T-cell (primary cell): ENCODE results near the gene CCDC17. TPM values are rescaled to one million over a fixed set of nuclear protein-coding genes. Genes with fewer than 3 reads are reported as not detected.
A peak's percentile ranks its signal among the peaks of the same experiment; 100 is the strongest.

Experiments
- ATAC-seq, 4 experiments: fragments of 200-7000 bp in 3 of 4; fragments of 150-1000 bp in 1 of 4; cut with Tn5 transposase; replicated peaks in 1 of 4; 1 replicate in 3 of 4; 2 replicates in 1 of 4; pipeline ENCODE4 v1.10.0; 2021; ENCODE audit warnings: moderate library complexity in 3 of 4, mild to moderate bottlenecking in 2 of 4, moderate number of reproducible peaks in 1 of 4
- CTCF ChIA-PET, 2 donors: fragments of 300-600 bp; sonication (Branson Sonifier 250); formaldehyde crosslinking; loops; one replicate each; lab custom pipeline; 2022; ENCODE audit warnings: antibody characterized with exemption in 2 of 2; lab: Charles Lee
- POLR2A ChIA-PET, 2 donors: fragments of 300-600 bp; sonication (Branson Sonifier 250); formaldehyde crosslinking; loops; one replicate each; lab custom pipeline; 2022; ENCODE audit warnings: antibody characterized with exemption in 2 of 2; lab: Charles Lee
- DNase-seq, 35 experiments: peaks; one replicate each; pipeline versions ENCODE4 v3.0.0 to v3.0.0-alpha.2; 2013 to 2023
- H3K27ac ChIP-seq: one replicate; pipeline ENCODE4 v1.5.1; 2013; ENCODE audit warnings: low read length
- H3K27me3 ChIP-seq, 2 experiments: replicated peaks in 1 of 2; 1 replicate in 1 of 2; 2 replicates in 1 of 2; pipeline versions ENCODE4 v1.6.1 to v1.7.0; 2013; ENCODE audit warnings: low read length in 1 of 2, mixed read lengths in 1 of 2; ENCODE audit not compliant: control insufficient read depth in 2 of 2, insufficient read depth in 2 of 2; ENCODE audit errors: extremely low read depth in 1 of 2
- H3K36me3 ChIP-seq, 2 donors: 1 replicate in 1 of 2; 2 replicates in 1 of 2; pipeline versions ENCODE4 v1.6.1 to v1.7.0; 2013; ENCODE audit warnings: low read length in 1 of 2; ENCODE audit not compliant: control insufficient read depth in 2 of 2, insufficient read depth in 1 of 2; ENCODE audit errors: extremely low read depth in 1 of 2
- H3K4me1 ChIP-seq, 2 experiments: 1 replicate in 1 of 2; 2 replicates in 1 of 2; pipeline versions ENCODE4 v1.6.1 to v1.7.0; 2013; ENCODE audit warnings: low read length in 2 of 2, mixed read lengths in 1 of 2; ENCODE audit not compliant: insufficient read depth in 2 of 2, control insufficient read depth in 1 of 2; ENCODE audit errors: extremely low read depth in 1 of 2
- H3K4me3 ChIP-seq, 2 donors: 1 replicate in 1 of 2; 2 replicates in 1 of 2; pipeline versions ENCODE4 v1.5.1 to v1.7.0; 2013; ENCODE audit warnings: mild to moderate bottlenecking in 2 of 2, low read length in 1 of 2, moderate library complexity in 1 of 2; ENCODE audit not compliant: control insufficient read depth in 1 of 2; ENCODE audit errors: extremely low read depth in 1 of 2
- H3K9me3 ChIP-seq: 2 replicates; pipeline ENCODE4 v1.7.0; 2013
- H3K27ac Mint-ChIP-seq, 2 donors: one replicate each; pipeline ENCODE4 v1.8.0; 2020 to 2021; ENCODE audit warnings: mild to moderate bottlenecking in 2 of 2, mixed read lengths in 2 of 2
- H3K27me3 Mint-ChIP-seq, 2 donors: one replicate each; pipeline ENCODE4 v1.8.0; 2021 to 2022; ENCODE audit warnings: mixed read lengths in 2 of 2
- H3K36me3 Mint-ChIP-seq: one replicate; pipeline ENCODE4 v1.8.0; 2021; ENCODE audit warnings: mixed read lengths
- H3K4me1 Mint-ChIP-seq, 3 donors: one replicate each; pipeline ENCODE4 v1.8.0; 2020 to 2022; ENCODE audit warnings: mixed read lengths in 3 of 3, mild to moderate bottlenecking in 1 of 3
- H3K4me3 Mint-ChIP-seq, 3 donors: one replicate each; pipeline ENCODE4 v1.8.0; 2020 to 2022; ENCODE audit warnings: mild to moderate bottlenecking in 3 of 3, mixed read lengths in 3 of 3, moderate library complexity in 3 of 3
- H3K9me3 Mint-ChIP-seq, 3 donors: one replicate each; pipeline ENCODE4 v1.8.0; 2020 to 2022; ENCODE audit warnings: mixed read lengths in 3 of 3
- WGBS: methylation state at CpG from one replicate; pipeline ENCODE4 v1.1.5; 2013; ENCODE audit warnings: missing lambda C conversion rate; ENCODE audit not compliant: insufficient coverage; 5-methylcytosine and 5-hydroxymethylcytosine counted together
- total RNA-seq, 35 experiments: library from RNA in 6 of 35; stranded (reverse) in 6 of 35; fragments of 120-200 nt in 1 of 35; gene quantifications; one replicate each; pipeline versions ENCODE4 v1.2.1 to v1.2.4 and lab custom pipeline; 2013 to 2026

CCDC17 gene
- total RNA-seq, 5 donors from 2014 or later (not counting 1 experiment from before 2014, with no cell fraction given), result 5.9 to 8.6 (median 7.5) TPM

DNA sequence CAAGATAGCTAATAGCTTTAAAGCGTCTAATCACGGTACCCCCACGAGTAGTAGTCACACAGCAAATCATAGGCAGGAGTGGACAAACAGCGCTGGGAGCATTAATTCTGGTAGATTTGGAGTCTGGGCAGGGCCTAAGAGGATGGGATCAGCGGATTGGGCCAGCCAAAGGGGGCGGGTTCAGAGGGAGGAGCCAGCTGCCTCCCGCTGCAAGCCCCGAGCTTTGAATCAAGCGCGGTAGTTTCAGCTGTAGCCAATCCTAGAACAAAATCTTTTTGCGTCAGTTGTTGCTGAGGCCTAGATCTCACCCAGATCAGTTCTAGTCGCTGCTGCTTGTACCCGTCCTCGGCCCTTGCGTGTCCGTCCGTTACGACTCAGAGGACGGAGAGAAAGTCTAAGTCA is 40.6 kb downstream of the CCDC17 start:
- WGBS, result 0% methylated on average over 15 of the region's 19 CpGs
- Mint-ChIP-seq H3K27me3 (no peaks in the 10 kb centered on the region), H3K27ac (peak overlapping the region; percentile 98 to 99), H3K36me3 (no peaks in the 10 kb centered on the region), H3K9me3 (no peaks in the 10 kb centered on the region), H3K4me3 (peak overlapping the region; percentile 98 to 100 (median 99)), H3K4me1 (peaks cover 29 to 41% (median 31%) of the 10 kb centered on the region in 3 donors)
- ATAC-seq (peak; percentile 76 to 80 (median 78)), DNase-seq (peak; percentile 83 to 98 (median 94))
- peaks cover 18 to 31% of the 10 kb centered on the region in 2 experiments for H3K4me1 ChIP-seq
- no peaks in the 10 kb centered on the region for H3K36me3 ChIP-seq
- H3K4me3 ChIP-seq, result peak overlapping the region; percentile 73 to 98
- no peaks in the 10 kb centered on the region for H3K27me3 ChIP-seq
- H3K27ac ChIP-seq, result peak overlapping the region; percentile 87
- ChIA-PET POLR2A (interaction anchor here (0.5 to 1.3 kb wide), 6 partner anchors 9 to 955 kb away, joined by 3 to 12 read pairs (median 3); partner anchors contain the start of genes MUTYH (in 1 of the 2) and TOE1 (in 1 of the 2)), CTCF (interaction anchor here in 1 of 2 donors (0.5 to 2.2 kb wide), 12 partner anchors 11 to 664 kb away, joined by 3 to 12 read pairs (median 4); partner anchors contain the start of genes AKR1A1, CCDC163, MMACHC and MUTYH)
- no peaks in the 10 kb centered on the region for H3K9me3 ChIP-seq

DNA sequence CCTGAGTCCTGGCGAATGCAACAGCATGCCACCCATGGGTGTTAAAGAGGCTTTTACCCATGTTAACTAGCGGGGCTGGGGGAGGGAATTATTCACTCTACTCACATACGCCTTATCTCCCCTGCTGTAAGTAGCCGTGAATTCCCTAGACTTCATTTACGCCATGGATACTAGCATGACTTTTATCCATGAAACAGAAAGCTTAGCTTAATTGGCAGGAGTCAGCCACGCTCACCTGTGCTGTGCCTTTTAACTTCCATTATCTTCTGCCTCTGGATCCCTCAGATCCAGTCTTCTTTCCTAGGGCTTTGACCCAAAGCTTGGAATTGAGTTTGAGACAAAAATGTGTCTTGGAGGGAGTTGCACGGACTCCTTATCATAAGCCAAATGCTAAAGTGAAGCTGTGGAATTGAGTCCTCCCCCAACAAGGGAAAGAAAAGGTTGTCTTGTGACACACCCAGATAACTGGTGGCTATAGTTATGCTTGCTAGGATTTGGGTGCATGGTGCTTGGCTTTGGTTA is 49.7 kb downstream of the CCDC17 start:
- no peaks in the 10 kb centered on the region for H3K27me3 Mint-ChIP-seq
- Histone ChIP-seq H3K36me3 (peaks cover 0 to 9% of the 10 kb centered on the region in 2 donors), H3K27ac (no peak overlapping the region), H3K9me3 (no peaks in the 10 kb centered on the region), H3K4me3 (no peak overlapping the region), H3K4me1 (no peaks in the 10 kb centered on the region), H3K27me3 (no peaks in the 10 kb centered on the region)
- ATAC-seq (no peak), DNase-seq (no peak)
- no peak overlapping the region for H3K4me3 Mint-ChIP-seq
- no peaks in the 10 kb centered on the region for H3K9me3 Mint-ChIP-seq
- no peak overlapping the region for H3K27ac Mint-ChIP-seq
- 100% methylated on average over 2 of the region's 7 CpGs for WGBS
- H3K36me3 Mint-ChIP-seq, result peaks cover 2% of the 10 kb centered on the region
- ChIA-PET POLR2A (no interaction called here), CTCF (interaction anchor here in 1 of 2 donors (0.6 kb wide), 1 partner anchor 8 kb away, joined by 3 read pairs; no protein-coding TSS in a partner anchor)
- H3K4me1 Mint-ChIP-seq, result no peaks in the 10 kb centered on the region

DNA sequence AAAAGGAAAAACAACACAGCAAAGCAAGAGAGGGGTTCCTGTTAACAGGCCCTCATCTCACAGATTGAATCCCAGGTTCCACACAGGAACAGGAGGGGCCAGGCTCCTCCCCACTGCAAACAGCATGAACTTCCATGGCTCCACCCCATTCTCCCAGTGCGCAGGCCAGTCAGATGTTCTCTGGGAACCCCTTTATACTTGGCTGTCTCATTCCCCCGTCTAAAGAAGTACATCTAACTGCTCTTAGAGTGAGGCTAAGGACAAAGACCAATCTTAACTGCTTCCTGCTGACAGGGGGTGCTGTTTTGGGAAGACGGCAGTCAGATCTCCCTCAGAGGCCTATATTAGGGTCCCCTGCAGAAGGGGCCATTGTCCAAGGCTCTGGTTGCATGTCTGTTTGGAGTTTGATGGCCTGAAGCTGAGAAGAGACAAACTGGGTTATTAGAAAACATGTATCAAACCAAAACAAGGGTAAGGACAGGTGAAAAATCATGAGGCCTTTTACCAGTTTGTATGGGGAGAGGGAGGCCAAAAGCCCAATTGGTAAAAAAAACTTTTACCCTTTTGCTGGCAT is 50.5 kb downstream of the CCDC17 start:
- WGBS, result no CpG with 5 or more reads among the region's 3 CpGs
- Histone ChIP-seq H3K27ac (no peak overlapping the region), H3K4me1 (no peaks in the 10 kb centered on the region), H3K27me3 (no peaks in the 10 kb centered on the region), H3K36me3 (peaks cover 0 to 10% of the 10 kb centered on the region in 2 donors), H3K9me3 (no peaks in the 10 kb centered on the region), H3K4me3 (no peak overlapping the region)
- DNase-seq (no peak), ATAC-seq (no peak)
- Mint-ChIP-seq H3K27me3 (no peaks in the 10 kb centered on the region), H3K4me3 (no peak overlapping the region), H3K4me1 (no peaks in the 10 kb centered on the region), H3K27ac (no peak overlapping the region), H3K9me3 (no peaks in the 10 kb centered on the region), H3K36me3 (peaks cover 3% of the 10 kb centered on the region)
- ChIA-PET POLR2A (no interaction called here), CTCF (interaction anchor here in 1 of 2 donors (1.0 to 1.3 kb wide), 2 partner anchors 10 to 51 kb away, joined by 3 to 4 read pairs; partner anchors contain the start of gene PRDX1)

DNA sequence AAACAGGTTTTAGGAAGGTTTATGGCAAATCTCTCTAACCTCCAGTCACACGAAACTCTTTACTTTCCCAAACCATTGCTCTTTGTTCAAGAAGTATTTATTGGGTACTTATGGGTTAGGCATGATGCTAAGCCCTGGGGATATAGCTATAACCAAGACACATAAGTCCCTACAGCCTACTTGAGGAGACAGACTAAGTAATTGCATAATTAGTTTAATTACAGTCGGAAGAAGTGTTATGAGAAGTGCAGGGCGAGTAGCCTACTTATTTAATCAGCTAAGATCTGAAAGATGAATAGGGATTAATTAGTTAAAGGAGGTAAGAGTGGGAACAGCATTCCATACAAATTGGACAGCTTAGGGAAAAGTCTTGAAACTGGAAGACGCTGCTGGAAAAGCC is 53.2 kb downstream of the CCDC17 start:
- Mint-ChIP-seq H3K27ac (peak overlapping the region in 1 of 2 donors; percentile 39), H3K4me1 (no peaks in the 10 kb centered on the region), H3K27me3 (no peaks in the 10 kb centered on the region), H3K4me3 (no peak overlapping the region), H3K9me3 (no peaks in the 10 kb centered on the region), H3K36me3 (peaks cover 16% of the 10 kb centered on the region)
- Histone ChIP-seq H3K27ac (no peak overlapping the region), H3K4me1 (no peaks in the 10 kb centered on the region), H3K36me3 (peaks cover 5 to 28% of the 10 kb centered on the region in 2 donors), H3K9me3 (no peaks in the 10 kb centered on the region), H3K27me3 (no peaks in the 10 kb centered on the region), H3K4me3 (no peak overlapping the region)
- CTCF ChIA-PET, result interaction anchor here (1.0 to 3.4 kb wide), 4 partner anchors 12 to 78 kb away, joined by 3 to 25 read pairs (median 4); no protein-coding TSS in a partner anchor
- no peak for DNase-seq
- ATAC-seq, result no peak
- POLR2A ChIA-PET, result interaction anchor here in 1 of 2 donors (0.5 kb wide), 1 partner anchor 58 kb away, joined by 16 read pairs; no protein-coding TSS in a partner anchor
- 97% methylated on average over 3 of the region's 4 CpGs for WGBS

Other genes starting within 250 kb of the CCDC17 start
- 1 to 10 TPM; 4.3 to 7.9 (median 5.5) TPM for gene TESK2, start 132.9 kb downstream of the CCDC17 start, total RNA-seq
- 1 to 10 TPM in 4 of 5 donors, under 1 TPM in 1; 0.83 to 3.0 (median 2.4) TPM for gene CCDC163, start 124.0 kb downstream of the CCDC17 start, total RNA-seq
- 1 to 10 TPM; 1.9 to 6.4 (median 4.9) TPM for gene MMACHC, start 123.8 kb downstream of the CCDC17 start, total RNA-seq
- 100 to 1,000 TPM in 3 of 5 donors, 10 to 100 TPM in 2; 59.3 to 156 (median 151) TPM for gene PRDX1, start 102.2 kb downstream of the CCDC17 start, total RNA-seq
- 100 to 1,000 TPM in 1 of 5 donors, 10 to 100 TPM in 4; 48.2 to 105 (median 92.9) TPM for gene AKR1A1, start 73.2 kb downstream of the CCDC17 start, total RNA-seq
- gene NASP, start 40.0 kb downstream of the CCDC17 start, total RNA-seq, result 100 to 1,000 TPM in 2 of 5 donors, 10 to 100 TPM in 3; 64.6 to 145 (median 74.7) TPM
- gene GPBP1L1, start 62.5 kb upstream of the CCDC17 start, total RNA-seq, result 100 to 1,000 TPM; 124 to 155 (median 151) TPM
- gene TMEM69, start 64.1 kb upstream of the CCDC17 start, total RNA-seq, result 10 to 100 TPM; 11.0 to 19.7 (median 16.5) TPM
- gene IPP, start 126.6 kb upstream of the CCDC17 start, total RNA-seq, result 10 to 100 TPM; 10.0 to 14.8 (median 13.0) TPM
- 1 to 10 TPM; 7.4 to 9.7 (median 7.6) TPM for gene MAST2, start 179.6 kb upstream of the CCDC17 start, total RNA-seq